SJCRH30 (cell line): ENCODE measurements around the gene EHBP1. TPM values are rescaled to one million over a fixed set of nuclear protein-coding genes. Genes with fewer than 3 reads are reported as not detected.

Experiments
- DNase-seq, 2 experiments: peaks; one replicate each; pipeline ENCODE4 v3.0.0-alpha.2; 2015 to 2020
- H3K27ac ChIP-seq: fragments of 250-450 bp; sonication (Bioruptor Pico); 2 replicates; pipeline ENCODE4 v1.5.1; 2020; ENCODE audit warnings: mild to moderate bottlenecking, moderate library complexity
- H3K27me3 ChIP-seq: fragments of 250-450 bp; sonication (Bioruptor Pico); 2 replicates; pipeline ENCODE4 v1.5.1; 2020; ENCODE audit warnings: mild to moderate bottlenecking, moderate library complexity
- H3K36me3 ChIP-seq: fragments of 250-450 bp; sonication (Bioruptor Pico); 2 replicates; pipeline ENCODE4 v1.5.1; 2020; ENCODE audit warnings: mild to moderate bottlenecking, moderate library complexity
- H3K4me1 ChIP-seq: fragments of 250-450 bp; sonication (Bioruptor Pico); 2 replicates; pipeline ENCODE4 v1.5.1; 2020; ENCODE audit warnings: mild to moderate bottlenecking, moderate library complexity
- H3K4me3 ChIP-seq: fragments of 250-450 bp; sonication (Bioruptor Pico); 2 replicates; pipeline ENCODE4 v1.5.1; 2020; ENCODE audit warnings: mild to moderate bottlenecking, moderate library complexity
- H3K9me3 ChIP-seq: fragments of 250-450 bp; sonication (Bioruptor Pico); replicated peaks from 2 replicates; pipeline ENCODE4 v1.5.1; 2020; ENCODE audit warnings: mild to moderate bottlenecking, moderate library complexity
- total RNA-seq: library from RNA; depleted of rRNA; stranded (reverse); fragments of >200 nt; shearing (Covaris generic); gene quantifications from 2 replicates; pipeline ENCODE4 v1.2.3, GENCODE V29; 2014; rRNA removed

The EHBP1 gene
- 29.1 and 32.7 TPM in 2 replicates for total RNA-seq

- 0 out of 2 replicates have a peak, but pooled peaks cover 3% of the 10 kb centered on the region for H3K9me3 ChIP-seq
- DNase-seq = peak; percentile 99 to 100
- peaks cover 12% of the 10 kb centered on the region for H3K36me3 ChIP-seq
- peaks cover 5% of the 10 kb centered on the region for H3K4me1 ChIP-seq
- H3K4me3 ChIP-seq = peak within 1 kb of the TSS; percentile 68
- peak within 1 kb of the TSS; percentile 89 for H3K27ac ChIP-seq
- no peaks in the 10 kb centered on the region for H3K27me3 ChIP-seq
Observed at GRCh38 chr2:62705007-62705829, at the start of gene EHBP1. Gene EHBP1 (plus strand): TSS chr2:62705713. CDS start chr2:62707192, 1,479 bp downstream.

DNA sequence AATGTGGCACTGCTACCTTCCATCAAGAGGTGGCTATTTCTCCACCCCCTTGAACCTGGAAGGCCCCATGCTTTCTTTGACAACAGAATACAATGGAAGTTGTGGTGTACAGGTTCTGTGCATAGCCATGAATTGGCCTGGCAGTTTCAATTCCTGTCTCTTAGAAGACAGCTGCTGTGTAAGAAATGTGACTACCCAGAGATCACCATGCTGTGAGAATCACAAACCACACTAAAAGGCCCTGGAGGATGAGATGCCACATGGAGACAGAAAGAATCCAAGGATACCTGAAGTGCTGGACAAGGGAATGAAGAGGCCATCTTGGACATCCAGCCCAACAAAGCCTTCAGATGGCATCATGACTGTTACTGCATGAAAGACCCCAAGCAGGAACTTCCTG, 47.7 kb upstream of the EHBP1 start:
- Histone ChIP-seq H3K4me3 (no peak overlapping the region), H3K27me3 (no peaks in the 10 kb centered on the region), H3K9me3 (no peaks in the 10 kb centered on the region), H3K4me1 (peaks cover 18% of the 10 kb centered on the region), H3K27ac (no peak overlapping the region), H3K36me3 (no peaks in the 10 kb centered on the region)
- no peak for DNase-seq

- Histone ChIP-seq H3K4me3 (no peak overlapping the region), H3K27ac (no peak overlapping the region), H3K36me3 (no peaks in the 10 kb centered on the region), H3K27me3 (no peaks in the 10 kb centered on the region), H3K9me3 (no peaks in the 10 kb centered on the region), H3K4me1 (peaks cover 18% of the 10 kb centered on the region)
- DNase-seq = no peak
Observed at GRCh38 chr2:62658891-62659290, 46.6 kb upstream of the EHBP1 start.

DNA sequence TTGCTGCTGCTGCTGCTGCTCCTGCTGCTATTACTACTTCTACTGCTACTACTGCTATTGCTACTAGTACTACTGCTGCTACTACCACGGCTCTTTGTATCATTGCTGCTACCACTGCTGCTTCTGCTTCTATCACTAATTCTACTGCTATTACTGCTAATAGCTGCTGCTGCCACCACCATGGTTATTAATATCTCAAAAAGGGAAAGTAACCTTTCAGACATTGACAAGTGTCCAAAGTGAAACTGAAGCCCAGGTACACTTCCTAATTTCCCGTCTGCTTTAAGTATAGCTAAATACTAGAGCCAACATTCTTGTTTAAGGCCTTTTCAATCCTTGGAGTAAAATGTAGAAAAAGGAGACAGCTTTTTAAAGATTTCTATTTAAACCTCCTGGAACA, 45.4 kb upstream of the EHBP1 start:
- no peak for DNase-seq
- no peaks in the 10 kb centered on the region for H3K27me3 ChIP-seq
- no peak overlapping the region for H3K4me3 ChIP-seq
- H3K9me3 ChIP-seq = no peaks in the 10 kb centered on the region
- peaks cover 18% of the 10 kb centered on the region for H3K4me1 ChIP-seq
- no peak overlapping the region for H3K27ac ChIP-seq
- no peaks in the 10 kb centered on the region for H3K36me3 ChIP-seq

- no peaks in the 10 kb centered on the region for H3K9me3 ChIP-seq
- H3K27me3 ChIP-seq = no peaks in the 10 kb centered on the region
- H3K4me1 ChIP-seq = peaks cover 18% of the 10 kb centered on the region
- no peak overlapping the region for H3K4me3 ChIP-seq
- H3K27ac ChIP-seq = no peak overlapping the region
- H3K36me3 ChIP-seq = no peaks in the 10 kb centered on the region
- no peak for DNase-seq
Observed at GRCh38 chr2:62660582-62661262, 44.8 kb upstream of the EHBP1 start.

DNA sequence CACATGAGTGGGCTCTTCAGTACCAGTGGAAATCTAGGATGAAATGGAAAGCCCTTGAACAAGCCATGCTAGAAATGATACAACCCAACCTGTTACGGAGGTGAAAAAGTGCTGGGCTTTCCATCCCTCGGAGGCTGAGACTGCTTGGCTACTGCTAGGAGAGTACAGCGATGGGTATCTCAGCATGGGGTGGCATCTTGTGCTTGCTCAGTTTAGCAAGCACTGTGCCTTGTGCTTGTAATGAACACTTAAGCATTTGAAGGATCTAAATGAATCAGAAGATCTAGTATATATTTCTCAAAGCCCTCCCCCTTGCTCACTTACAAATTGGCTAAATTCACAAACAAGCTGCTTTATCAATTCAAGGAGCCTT, 44.3 kb upstream of the EHBP1 start:
- H3K4me1 ChIP-seq = peaks cover 18% of the 10 kb centered on the region
- no peak for DNase-seq
- no peak overlapping the region for H3K27ac ChIP-seq
- no peak overlapping the region for H3K4me3 ChIP-seq
- H3K9me3 ChIP-seq = no peaks in the 10 kb centered on the region
- no peaks in the 10 kb centered on the region for H3K27me3 ChIP-seq
- no peaks in the 10 kb centered on the region for H3K36me3 ChIP-seq

DNA sequence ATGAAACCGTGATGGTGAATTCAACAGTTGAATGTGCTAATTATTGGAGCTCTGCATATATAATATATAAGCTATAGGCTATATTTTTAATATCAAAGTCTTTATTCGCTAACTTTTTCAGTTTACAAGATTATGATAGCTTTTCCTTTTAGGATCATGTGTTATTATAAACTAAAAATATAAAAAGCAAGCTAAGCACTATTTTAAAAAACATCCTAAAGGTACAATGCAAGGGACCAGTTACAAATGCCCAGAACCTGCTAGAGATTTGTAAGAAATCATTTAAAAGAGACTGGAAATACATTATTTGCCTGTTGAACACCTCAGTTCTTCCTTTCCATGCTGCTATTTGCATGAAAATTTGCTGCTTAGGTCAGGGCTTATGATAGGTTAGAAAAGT, 43.4 kb upstream of the EHBP1 start:
- Histone ChIP-seq H3K9me3 (no peaks in the 10 kb centered on the region), H3K4me3 (no peak overlapping the region), H3K36me3 (no peaks in the 10 kb centered on the region), H3K27ac (no peak overlapping the region), H3K27me3 (no peaks in the 10 kb centered on the region), H3K4me1 (peaks cover 18% of the 10 kb centered on the region)
- DNase-seq = no peak

GRCh38 chr2:62662554-62662953, 43.0 kb upstream of the EHBP1 start:
- Histone ChIP-seq H3K36me3 (no peaks in the 10 kb centered on the region), H3K4me3 (no peak overlapping the region), H3K9me3 (no peaks in the 10 kb centered on the region), H3K4me1 (peaks cover 18% of the 10 kb centered on the region), H3K27ac (no peak overlapping the region), H3K27me3 (no peaks in the 10 kb centered on the region)
- DNase-seq = peak in 1 of 2 experiments; percentile 20

- Histone ChIP-seq H3K9me3 (no peaks in the 10 kb centered on the region), H3K4me1 (peaks cover 18% of the 10 kb centered on the region), H3K4me3 (no peak overlapping the region), H3K27me3 (no peaks in the 10 kb centered on the region), H3K36me3 (no peaks in the 10 kb centered on the region), H3K27ac (no peak overlapping the region)
- DNase-seq = no peak
Observed at GRCh38 chr2:62663411-62663810, 42.1 kb upstream of the EHBP1 start.

- H3K36me3 ChIP-seq = no peaks in the 10 kb centered on the region
- no peak overlapping the region for H3K27ac ChIP-seq
- DNase-seq = no peak
- H3K27me3 ChIP-seq = no peaks in the 10 kb centered on the region
- no peaks in the 10 kb centered on the region for H3K9me3 ChIP-seq
- peaks cover 15% of the 10 kb centered on the region for H3K4me1 ChIP-seq
- no peak overlapping the region for H3K4me3 ChIP-seq
Observed at GRCh38 chr2:62663920-62664795, 41.4 kb upstream of the EHBP1 start.

GRCh38 chr2:62665446-62665845, 40.1 kb upstream of the EHBP1 start:
- H3K27me3 ChIP-seq = no peaks in the 10 kb centered on the region
- H3K36me3 ChIP-seq = no peaks in the 10 kb centered on the region
- no peaks in the 10 kb centered on the region for H3K9me3 ChIP-seq
- no peak overlapping the region for H3K27ac ChIP-seq
- DNase-seq = no peak
- peaks cover 10% of the 10 kb centered on the region for H3K4me1 ChIP-seq
- no peak overlapping the region for H3K4me3 ChIP-seq

GRCh38 chr2:62669180-62669579, 36.3 kb upstream of the EHBP1 start:
- DNase-seq = no peak
- no peaks in the 10 kb centered on the region for H3K36me3 ChIP-seq
- no peaks in the 10 kb centered on the region for H3K9me3 ChIP-seq

DNA sequence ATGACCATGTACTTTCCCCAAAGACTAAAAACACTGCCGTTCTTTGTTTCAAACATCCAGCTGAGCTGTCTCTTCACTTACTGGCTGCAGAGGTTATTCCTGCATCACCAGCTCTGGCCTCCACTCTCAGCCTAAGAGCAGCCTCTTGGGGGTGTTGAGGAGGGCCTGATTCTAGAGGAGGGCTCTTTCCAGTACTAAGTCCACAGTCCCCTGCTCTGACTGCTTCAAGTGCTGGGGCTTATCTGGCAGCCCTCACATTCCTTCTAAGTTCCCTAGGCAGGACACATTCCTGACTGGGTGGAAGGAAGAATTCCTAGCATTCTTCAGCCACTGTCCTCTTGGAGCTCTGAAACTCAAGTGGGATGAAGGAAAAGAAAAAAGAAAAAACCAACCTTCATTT, 32.9 kb upstream of the EHBP1 start:
- peak; percentile 45 to 66 for DNase-seq
- no peaks in the 10 kb centered on the region for H3K9me3 ChIP-seq
- H3K27me3 ChIP-seq = no peaks in the 10 kb centered on the region
- no peak overlapping the region for H3K4me3 ChIP-seq
- no peaks in the 10 kb centered on the region for H3K36me3 ChIP-seq
- peak overlapping the region; percentile 20; the same call in 1 of the 2 replicates for H3K27ac ChIP-seq
- peaks cover 10% of the 10 kb centered on the region for H3K4me1 ChIP-seq

More at GRCh38 chr2:62669180-62669579, 36.3 kb upstream of the EHBP1 start:
- Histone ChIP-seq H3K4me1 (peaks cover 10% of the 10 kb centered on the region), H3K4me3 (no peak overlapping the region), H3K27ac (no peak overlapping the region), H3K27me3 (no peaks in the 10 kb centered on the region)

DNA sequence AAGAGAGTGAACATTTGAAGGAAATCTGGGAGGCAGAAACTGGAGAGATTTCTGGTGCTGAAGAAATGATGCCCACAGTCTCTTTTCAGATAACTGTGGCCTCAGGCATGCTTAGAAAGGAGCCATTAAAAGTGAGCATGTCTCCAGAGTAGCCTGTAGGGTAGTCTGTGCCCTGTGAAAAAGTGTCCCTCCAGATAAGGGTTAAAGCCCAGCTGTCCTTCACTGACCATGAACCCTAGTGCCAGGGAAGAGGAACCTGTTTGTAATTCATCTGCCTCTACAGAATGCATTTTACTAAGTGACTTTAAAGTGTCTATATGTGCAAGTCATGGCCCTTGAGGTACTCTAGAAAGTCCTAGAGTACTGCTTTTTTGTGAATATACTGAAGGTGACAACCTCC, 30.5 kb upstream of the EHBP1 start:
- Histone ChIP-seq H3K9me3 (no peaks in the 10 kb centered on the region), H3K4me3 (no peak overlapping the region), H3K27ac (no peak overlapping the region), H3K4me1 (peaks cover 10% of the 10 kb centered on the region), H3K27me3 (no peaks in the 10 kb centered on the region), H3K36me3 (no peaks in the 10 kb centered on the region)
- no peak for DNase-seq

DNA sequence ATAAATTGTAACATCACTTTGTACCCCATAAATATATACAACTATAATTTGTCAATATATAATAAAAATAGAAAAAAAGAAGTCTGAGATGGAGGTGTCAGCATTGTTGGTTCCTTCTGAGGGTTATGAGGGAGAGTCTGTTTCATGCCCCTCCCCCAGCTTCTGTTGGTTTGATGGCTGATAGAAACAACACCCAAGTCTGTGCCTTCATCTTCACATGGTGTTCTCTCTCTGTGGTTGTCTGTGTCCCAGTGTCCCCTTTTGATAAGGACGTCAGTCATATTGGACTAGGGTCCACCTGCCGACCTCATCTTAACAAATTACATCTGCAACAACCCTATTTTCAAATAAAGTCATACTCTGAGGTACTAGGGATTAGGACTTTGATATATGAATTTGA, 20.3 kb upstream of the EHBP1 start:
- Histone ChIP-seq H3K4me3 (no peak overlapping the region), H3K9me3 (no peaks in the 10 kb centered on the region), H3K27me3 (no peaks in the 10 kb centered on the region), H3K36me3 (no peaks in the 10 kb centered on the region), H3K27ac (no peak overlapping the region), H3K4me1 (no peaks in the 10 kb centered on the region)
- DNase-seq = no peak
